HG03442 (cell line): ENCODE measurements around the gene CCNY.
"Not testable (repeated sequence)": the region's sequence is repeated elsewhere in the genome, so short reads cannot be mapped to it uniquely, and the experiment has no call there.

ENCODE experiments used
- ATAC-seq: cut with Tn5 transposase; IDR thresholded peaks from one replicate; pipeline ENCODE4 v1.9.1; 2021; ENCODE audit warnings: mild to moderate bottlenecking, moderate library complexity; ENCODE audit not compliant: unreplicated experiment

CCNY gene

GRCh38 chr10:35353805-35354204, 17.5 kb downstream of the CCNY start:
- ATAC-seq: peak; percentile 45

- ATAC-seq: not testable (repeated sequence)
Measured at GRCh38 chr10:35354257-35354656, 17.9 kb downstream of the CCNY start.

DNA sequence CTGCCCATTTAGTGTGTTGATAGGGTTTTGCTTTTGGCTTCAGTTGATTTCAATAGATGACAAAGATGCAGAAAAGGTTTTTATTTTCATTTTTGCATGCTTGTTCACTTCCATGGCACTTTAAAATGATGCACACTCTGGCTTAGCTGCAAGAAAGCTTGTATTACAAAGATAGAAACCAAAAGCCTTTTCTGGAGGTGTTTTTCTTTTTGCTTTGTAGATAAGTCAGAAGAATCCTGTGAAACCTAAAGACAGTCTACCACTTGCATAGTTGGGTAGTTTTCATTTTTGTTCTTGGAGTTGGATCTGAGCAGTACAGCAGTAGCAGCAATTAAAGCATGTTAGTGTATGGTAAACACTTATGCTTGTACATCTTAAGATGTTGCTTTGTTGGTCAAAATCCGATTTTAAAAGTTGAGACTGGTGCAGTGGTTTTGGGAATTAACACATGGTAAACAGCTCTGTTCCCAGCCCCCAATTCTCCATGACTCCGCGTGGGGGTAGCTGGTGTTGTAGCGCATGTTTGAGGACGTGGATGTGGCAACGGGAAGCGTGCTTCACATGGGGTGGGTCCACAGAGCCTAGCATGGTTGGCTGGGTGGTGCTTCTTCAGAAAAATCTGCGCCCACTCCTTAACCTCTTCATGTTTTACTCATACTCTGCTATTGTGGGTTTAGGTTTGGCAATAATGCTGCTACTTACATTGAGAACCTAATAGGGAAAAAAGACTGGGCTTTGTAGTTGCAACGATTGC, 19.8 kb downstream of the CCNY start:
- ATAC-seq: peak; percentile 66

DNA sequence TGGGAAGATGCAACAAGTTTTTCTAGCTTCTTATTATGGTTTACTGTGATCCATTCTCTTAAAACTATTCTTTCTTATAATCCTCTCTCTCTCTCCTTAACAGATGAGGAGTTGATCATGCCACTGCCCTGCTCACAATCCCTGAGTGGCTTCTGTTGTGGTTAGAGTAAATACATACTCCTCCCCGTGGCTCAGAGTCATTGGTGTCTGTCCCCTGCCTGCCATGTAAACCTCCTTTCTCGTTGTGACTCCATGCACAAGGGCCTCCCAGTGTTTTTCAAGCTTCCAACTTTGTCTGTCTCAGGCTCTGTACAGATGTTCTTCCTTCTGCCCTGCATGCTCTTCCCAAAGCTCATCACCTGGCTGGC, 20.4 kb downstream of the CCNY start:
- ATAC-seq: peak; percentile 23

GRCh38 chr10:35359056-35359455, 22.7 kb downstream of the CCNY start:
- no peak for ATAC-seq

DNA sequence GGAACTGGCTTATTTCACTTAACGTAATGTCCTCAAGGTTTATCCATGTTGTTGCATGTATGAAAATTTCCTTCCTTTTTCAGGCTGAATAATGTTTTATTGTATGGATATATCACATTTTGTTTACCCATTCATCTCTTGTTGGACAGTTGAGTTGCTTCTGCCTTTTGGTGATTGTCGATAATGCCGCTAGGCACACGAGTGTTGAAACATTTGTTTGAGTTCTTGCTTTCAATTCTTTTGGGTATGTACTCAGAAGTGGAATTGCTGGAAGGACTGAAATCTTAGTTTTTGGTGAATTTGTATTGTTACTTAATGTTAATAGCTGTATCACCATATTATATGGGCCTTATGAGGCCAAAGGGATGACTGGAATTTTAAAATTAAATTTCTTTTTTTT, 23.6 kb downstream of the CCNY start:
- ATAC-seq: no peak

GRCh38 chr10:35362701-35363350, 26.5 kb downstream of the CCNY start:
- no peak for ATAC-seq

DNA sequence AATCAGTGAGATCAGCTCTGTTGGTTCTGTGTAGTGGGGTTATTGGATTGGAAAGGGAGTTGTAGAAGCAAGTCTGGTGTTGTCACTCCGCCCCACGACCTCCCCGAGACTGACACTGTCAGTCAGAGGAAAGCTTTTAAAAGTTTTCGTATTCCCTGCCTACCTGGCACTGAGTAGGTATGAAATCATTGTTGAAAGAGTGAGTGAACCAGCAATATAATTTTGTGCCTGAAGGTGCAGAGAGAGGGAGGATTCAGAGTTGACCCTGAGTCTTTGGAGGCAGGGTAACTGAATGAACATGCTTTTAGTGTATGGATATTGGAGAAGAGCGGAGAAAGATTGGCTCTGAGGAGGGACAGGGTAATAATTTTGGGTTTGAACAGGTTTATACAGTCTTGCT, 27.3 kb downstream of the CCNY start:
- no peak for ATAC-seq

DNA sequence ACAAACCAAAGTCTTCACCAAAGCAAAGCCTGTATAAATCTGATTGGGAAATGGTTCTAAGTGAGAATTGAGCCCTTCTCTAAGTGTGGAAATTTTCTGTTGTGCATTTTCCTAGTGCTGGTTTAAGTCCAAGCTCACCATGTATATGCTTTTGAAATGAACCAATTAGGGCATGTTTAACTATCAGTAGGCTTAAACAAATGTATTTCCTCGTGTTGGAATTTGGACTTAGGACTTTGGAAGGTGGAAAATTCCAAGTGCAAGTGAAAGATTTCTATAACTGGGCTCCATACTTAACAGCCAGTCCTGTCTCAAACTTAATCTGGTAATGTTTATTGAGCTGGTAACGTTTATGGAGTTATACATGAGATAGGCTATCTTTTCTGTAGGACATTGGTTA, 28.5 kb downstream of the CCNY start:
- no peak for ATAC-seq

DNA sequence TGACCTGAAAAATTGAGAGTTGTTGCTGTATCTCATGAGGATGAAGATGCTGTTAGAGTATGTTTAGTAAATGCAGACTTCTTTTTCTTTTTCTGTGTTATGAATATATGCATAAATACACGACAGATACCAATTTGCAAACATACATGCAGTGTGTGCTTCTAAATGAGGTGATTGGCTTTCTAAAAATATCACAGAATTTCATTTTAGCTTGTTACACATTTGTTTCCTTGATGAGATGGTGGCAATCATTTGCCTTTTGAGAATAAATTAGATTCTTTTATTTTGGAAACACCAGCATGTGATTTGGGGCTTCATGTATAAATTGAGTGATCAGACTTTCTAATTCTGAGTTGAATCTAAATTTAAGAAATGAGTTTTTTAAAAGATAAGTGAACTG, 29.7 kb downstream of the CCNY start:
- ATAC-seq: no peak

GRCh38 chr10:35367107-35367859, 31.0 kb downstream of the CCNY start:
- no peak for ATAC-seq

GRCh38 chr10:35367982-35368381, 31.7 kb downstream of the CCNY start:
- ATAC-seq: no peak

DNA sequence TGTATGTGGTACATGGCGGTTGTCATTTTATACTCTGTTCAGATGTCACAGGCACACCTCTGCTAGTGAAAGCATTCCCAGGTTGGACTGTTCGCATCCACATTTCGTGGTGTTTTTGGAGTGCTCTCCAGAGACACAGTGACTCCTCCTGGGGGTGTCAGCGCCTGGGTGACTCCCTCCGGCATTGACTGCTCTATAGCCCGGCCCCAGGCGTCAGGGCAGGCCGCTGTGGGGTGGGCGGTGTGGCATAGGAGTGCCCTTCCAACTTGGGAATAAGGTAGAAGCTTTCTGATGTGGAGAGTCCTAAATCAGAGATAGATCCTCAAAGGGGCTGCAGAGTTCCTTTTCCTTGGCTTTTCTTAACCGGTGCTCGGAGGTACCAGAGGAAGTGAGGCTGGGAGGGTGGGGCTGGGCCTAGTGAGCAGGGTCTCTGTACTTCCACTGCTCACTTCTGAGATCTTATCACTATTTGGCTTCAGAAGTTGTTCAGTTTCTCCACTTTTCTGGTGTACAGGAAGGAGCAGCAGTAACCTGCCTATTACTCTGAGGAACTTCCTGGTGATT, 32.3 kb downstream of the CCNY start:
- ATAC-seq: no peak

GRCh38 chr10:35369049-35369611, 32.8 kb downstream of the CCNY start:
- ATAC-seq: no peak

DNA sequence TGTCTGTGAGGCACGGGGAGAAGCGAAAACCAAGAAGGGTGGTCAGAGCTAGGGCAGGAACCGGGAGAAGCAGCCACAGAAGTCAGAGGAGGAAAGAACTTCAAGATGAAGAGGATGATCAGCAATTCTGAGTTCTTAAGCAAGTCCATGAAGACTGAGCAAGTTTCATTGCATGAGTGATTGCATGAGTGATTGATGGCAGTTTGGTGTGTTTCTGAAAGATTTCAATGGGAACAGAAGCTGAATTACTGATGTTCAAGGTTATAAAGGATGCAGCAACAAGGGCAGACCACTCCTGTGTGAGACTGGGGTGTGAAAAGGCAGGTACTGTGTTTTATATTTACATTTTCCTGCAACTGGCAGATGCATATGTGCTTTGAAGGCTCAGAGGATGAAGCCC, 35.4 kb downstream of the CCNY start:
- ATAC-seq: no peak

DNA sequence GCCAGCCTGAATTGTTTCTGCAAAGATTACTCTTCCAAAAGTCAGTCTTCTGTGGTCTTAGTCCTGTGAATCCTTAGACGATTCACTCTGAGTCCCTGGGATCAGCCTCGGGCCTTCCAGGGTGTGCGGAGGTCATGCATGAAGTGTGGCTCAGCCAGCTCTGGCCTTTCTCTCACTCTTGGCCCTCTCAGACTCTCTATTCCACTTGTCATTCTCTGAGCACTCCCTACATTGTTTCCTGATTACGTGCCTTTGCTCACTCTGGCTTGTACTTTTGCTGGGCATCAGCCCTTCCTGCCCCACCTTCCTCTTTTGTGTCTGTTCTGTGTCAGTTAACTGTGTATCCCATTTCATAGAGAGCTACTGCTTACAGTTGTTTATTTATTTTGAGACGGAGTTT, 36.0 kb downstream of the CCNY start:
- no peak for ATAC-seq

GRCh38 chr10:35375091-35375765, 38.9 kb downstream of the CCNY start:
- ATAC-seq: no peak

- no peak for ATAC-seq
Measured at GRCh38 chr10:35377050-35377728, 40.9 kb downstream of the CCNY start.

- peak; percentile 35 for ATAC-seq
Measured at GRCh38 chr10:35378541-35379210, 42.4 kb downstream of the CCNY start.
